ENCODE measurements around the gene CALD1. TPM values are rescaled to one million over a fixed set of nuclear protein-coding genes. Genes with fewer than 3 reads are reported as not detected.

Gene CALD1
- total and polyA plus RNA-seq, 2 donors = 17.8 to 78.9 TPM

DNA sequence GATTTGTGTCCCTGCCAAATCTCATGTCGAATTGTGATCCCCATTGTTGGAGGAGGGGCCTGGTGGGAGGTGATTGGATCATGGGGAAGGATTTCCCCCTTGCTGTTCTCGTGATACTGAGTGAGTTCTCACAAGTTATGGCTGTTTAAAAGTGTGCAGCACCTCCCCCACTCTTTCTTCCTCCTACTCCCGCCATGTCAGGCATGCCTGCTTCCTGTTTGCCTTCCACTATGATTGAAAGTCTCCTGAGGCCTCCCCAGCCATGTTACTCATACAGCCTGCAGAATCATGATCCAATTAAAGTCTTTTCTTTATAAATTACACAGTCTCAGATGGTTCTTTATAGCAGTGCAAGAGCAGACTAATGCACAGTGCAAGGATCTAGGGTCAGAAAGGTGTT lies 75.4 kb downstream of the CALD1 start:
- WGBS = 47% methylated on average over 3 of the region's 3 CpGs
- H3K4me1 ChIP-seq (ENCODE audit: control insufficient read depth in 2 of 2, insufficient read depth in 2 of 2, low read length in 2 of 2) = peaks cover 3 to 7% of the 10 kb centered on the region in 2 donors
- no peaks in the 10 kb centered on the region for H3K9me3 ChIP-seq (ENCODE audit: control insufficient read depth in 2 of 2, insufficient read depth in 1 of 2, low read length in 1 of 2)
- H3K36me3 ChIP-seq (ENCODE audit: control insufficient read depth in 2 of 2, insufficient read depth in 2 of 2, low read length in 1 of 2) = no peaks in the 10 kb centered on the region
- H3K4me3 ChIP-seq (ENCODE audit: low read length in 2 of 2) = no peak overlapping the region
- peak in 1 of 9 donors; percentile 17 for DNase-seq (ENCODE audit: low read depth in 6 of 9, low spot score in 9 of 9)
- no peaks in the 10 kb centered on the region for H3K27me3 ChIP-seq (ENCODE audit: control insufficient read depth in 2 of 2, insufficient read depth in 1 of 2, low read length in 1 of 2)
- no peak overlapping the region for H3K27ac ChIP-seq (ENCODE audit: low read depth in 1 of 2, low read length in 1 of 2)

DNA sequence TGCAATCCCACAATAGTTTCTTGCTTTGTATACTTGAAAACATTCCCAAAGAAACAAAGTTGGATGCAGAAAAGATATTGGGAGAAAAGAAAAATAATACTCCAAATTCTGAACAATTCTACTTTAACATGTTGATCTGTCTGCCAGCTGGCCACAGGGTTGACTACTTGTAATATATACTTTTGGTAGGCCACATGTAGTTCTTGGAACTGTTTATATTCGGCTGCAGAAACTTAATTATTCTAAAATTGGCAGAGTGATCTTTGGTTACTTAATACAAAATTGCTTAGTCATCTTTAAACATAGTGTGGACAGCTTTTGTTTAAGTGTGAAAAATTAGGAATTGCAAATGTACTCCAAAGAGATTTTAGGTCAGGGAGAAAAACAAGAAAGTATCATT lies 76.0 kb downstream of the CALD1 start:
- no peak for DNase-seq (ENCODE audit: low read depth in 6 of 9, low spot score in 9 of 9)
- Histone ChIP-seq H3K27ac (ENCODE audit: low read depth in 1 of 2, low read length in 1 of 2) (no peak overlapping the region), H3K36me3 (ENCODE audit: control insufficient read depth in 2 of 2, insufficient read depth in 2 of 2, low read length in 1 of 2) (no peaks in the 10 kb centered on the region), H3K27me3 (ENCODE audit: control insufficient read depth in 2 of 2, insufficient read depth in 1 of 2, low read length in 1 of 2) (no peaks in the 10 kb centered on the region), H3K9me3 (ENCODE audit: control insufficient read depth in 2 of 2, insufficient read depth in 1 of 2, low read length in 1 of 2) (no peaks in the 10 kb centered on the region), H3K4me3 (ENCODE audit: low read length in 2 of 2) (no peak overlapping the region), H3K4me1 (ENCODE audit: control insufficient read depth in 2 of 2, insufficient read depth in 2 of 2, low read length in 2 of 2) (peaks cover 3 to 7% of the 10 kb centered on the region in 2 donors)
- WGBS = 61% methylated on average over 1 of the region's 1 CpG

DNA sequence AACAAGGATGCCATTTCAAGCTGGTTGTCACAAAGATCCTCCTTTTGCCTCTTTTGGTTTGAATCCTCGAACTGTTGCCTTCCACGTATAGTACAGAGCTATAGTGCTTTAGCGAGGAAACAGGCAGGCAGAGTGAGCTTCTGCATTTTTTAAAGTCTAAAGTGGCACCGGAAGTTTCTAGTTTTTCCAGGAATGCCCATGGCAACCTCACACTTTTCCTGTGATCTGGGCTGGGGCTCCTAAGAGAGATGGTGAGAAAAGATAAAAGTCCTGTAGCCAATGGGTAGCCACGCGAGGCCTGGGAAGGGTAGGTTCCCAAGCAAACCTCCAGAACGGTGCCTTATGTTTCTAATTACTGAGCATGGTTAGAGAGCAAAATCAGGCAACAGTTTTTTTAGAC lies 76.7 kb downstream of the CALD1 start:
- H3K27me3 ChIP-seq (ENCODE audit: control insufficient read depth in 2 of 2, insufficient read depth in 1 of 2, low read length in 1 of 2) = no peaks in the 10 kb centered on the region
- WGBS = 20% methylated on average over 7 of the region's 7 CpGs
- H3K27ac ChIP-seq (ENCODE audit: low read depth in 1 of 2, low read length in 1 of 2) = peak overlapping the region in 1 of 2 donors; percentile 28
- DNase-seq (ENCODE audit: low read depth in 6 of 9, low spot score in 9 of 9) = peak in 1 of 9 donors; percentile 24
- H3K4me1 ChIP-seq (ENCODE audit: control insufficient read depth in 2 of 2, insufficient read depth in 2 of 2, low read length in 2 of 2) = peaks cover 3 to 7% of the 10 kb centered on the region in 2 donors
- H3K9me3 ChIP-seq (ENCODE audit: control insufficient read depth in 2 of 2, insufficient read depth in 1 of 2, low read length in 1 of 2) = no peaks in the 10 kb centered on the region
- no peak overlapping the region for H3K4me3 ChIP-seq (ENCODE audit: low read length in 2 of 2)
- no peaks in the 10 kb centered on the region for H3K36me3 ChIP-seq (ENCODE audit: control insufficient read depth in 2 of 2, insufficient read depth in 2 of 2, low read length in 1 of 2)

DNA sequence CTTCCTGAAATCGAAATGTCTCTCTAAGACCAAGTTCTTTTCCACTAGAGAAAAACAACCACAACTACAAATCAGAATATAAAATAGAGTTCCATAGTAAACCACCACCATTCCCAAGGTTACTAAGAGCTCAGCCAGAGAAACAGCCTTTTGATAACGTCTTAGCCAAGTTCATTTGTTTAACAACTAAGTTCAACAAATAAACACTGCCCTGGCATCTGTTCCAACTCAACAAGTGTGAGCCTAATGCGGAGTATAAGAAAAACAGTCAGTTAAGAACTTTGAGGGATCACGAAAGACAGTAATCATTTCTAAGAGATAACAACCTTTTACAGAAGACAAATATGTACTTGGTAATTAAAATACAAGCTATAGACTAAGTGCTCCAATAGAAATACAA lies 77.3 kb downstream of the CALD1 start:
- 95% methylated on average over 4 of the region's 4 CpGs for WGBS
- H3K4me3 ChIP-seq (ENCODE audit: low read length in 2 of 2) = no peak overlapping the region
- peaks cover 3 to 7% of the 10 kb centered on the region in 2 donors for H3K4me1 ChIP-seq (ENCODE audit: control insufficient read depth in 2 of 2, insufficient read depth in 2 of 2, low read length in 2 of 2)
- no peak overlapping the region for H3K27ac ChIP-seq (ENCODE audit: low read depth in 1 of 2, low read length in 1 of 2)
- no peaks in the 10 kb centered on the region for H3K27me3 ChIP-seq (ENCODE audit: control insufficient read depth in 2 of 2, insufficient read depth in 1 of 2, low read length in 1 of 2)
- no peaks in the 10 kb centered on the region for H3K9me3 ChIP-seq (ENCODE audit: control insufficient read depth in 2 of 2, insufficient read depth in 1 of 2, low read length in 1 of 2)
- H3K36me3 ChIP-seq (ENCODE audit: control insufficient read depth in 2 of 2, insufficient read depth in 2 of 2, low read length in 1 of 2) = no peaks in the 10 kb centered on the region
- DNase-seq (ENCODE audit: low read depth in 6 of 9, low spot score in 9 of 9) = no peak

DNA sequence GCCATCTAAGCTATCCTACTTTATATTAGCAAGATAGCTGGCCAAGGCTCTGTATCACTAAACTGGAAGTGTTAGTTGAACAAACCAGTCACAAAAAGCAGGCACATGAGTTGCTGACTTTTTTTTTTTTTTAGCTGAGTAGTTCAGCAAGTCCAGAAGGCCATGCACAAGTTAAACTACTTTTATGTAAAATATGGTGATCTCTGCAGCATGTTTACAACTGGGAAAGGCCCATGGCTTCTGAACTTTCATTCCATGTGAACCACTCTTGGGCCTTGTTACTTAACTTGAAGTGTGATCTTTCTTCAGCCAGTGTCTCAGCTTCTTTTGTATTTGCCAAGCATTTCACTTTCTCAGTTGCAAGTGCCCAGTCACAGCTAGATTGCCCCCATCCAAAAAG lies 78.5 kb downstream of the CALD1 start:
- Histone ChIP-seq H3K27me3 (ENCODE audit: control insufficient read depth in 2 of 2, insufficient read depth in 1 of 2, low read length in 1 of 2) (no peaks in the 10 kb centered on the region), H3K9me3 (ENCODE audit: control insufficient read depth in 2 of 2, insufficient read depth in 1 of 2, low read length in 1 of 2) (no peaks in the 10 kb centered on the region), H3K4me3 (ENCODE audit: low read length in 2 of 2) (no peak overlapping the region), H3K4me1 (ENCODE audit: control insufficient read depth in 2 of 2, insufficient read depth in 2 of 2, low read length in 2 of 2) (peaks cover 3 to 7% of the 10 kb centered on the region in 2 donors), H3K27ac (ENCODE audit: low read depth in 1 of 2, low read length in 1 of 2) (no peak overlapping the region), H3K36me3 (ENCODE audit: control insufficient read depth in 2 of 2, insufficient read depth in 2 of 2, low read length in 1 of 2) (no peaks in the 10 kb centered on the region)
- no peak for DNase-seq (ENCODE audit: low read depth in 6 of 9, low spot score in 9 of 9)

DNA sequence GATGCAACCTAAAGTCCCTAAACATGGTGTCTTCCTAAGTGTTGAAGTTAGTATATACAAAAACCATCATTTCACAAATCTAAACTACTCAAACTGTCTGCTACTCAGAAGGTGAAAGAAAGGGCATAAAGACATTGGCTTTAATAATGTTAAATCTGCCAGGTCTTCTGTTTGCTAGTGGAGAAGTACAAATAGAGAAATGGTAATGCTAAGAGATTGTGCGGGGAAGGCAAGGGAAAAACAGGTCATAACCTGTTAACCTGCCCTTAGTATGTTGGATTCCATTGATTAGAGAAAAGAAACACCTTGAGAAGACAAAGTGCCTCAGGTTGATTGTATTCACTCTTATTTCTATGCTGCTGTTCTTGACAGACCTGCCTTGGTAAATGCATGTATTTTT lies 80.3 kb downstream of the CALD1 start:
- DNase-seq (ENCODE audit: low read depth in 6 of 9, low spot score in 9 of 9) = no peak
- H3K4me1 ChIP-seq (ENCODE audit: control insufficient read depth in 2 of 2, insufficient read depth in 2 of 2, low read length in 2 of 2) = peaks cover 3 to 7% of the 10 kb centered on the region in 2 donors
- no peaks in the 10 kb centered on the region for H3K27me3 ChIP-seq (ENCODE audit: control insufficient read depth in 2 of 2, insufficient read depth in 1 of 2, low read length in 1 of 2)
- no peak overlapping the region for H3K27ac ChIP-seq (ENCODE audit: low read depth in 1 of 2, low read length in 1 of 2)
- H3K4me3 ChIP-seq (ENCODE audit: low read length in 2 of 2) = no peak overlapping the region
- no peaks in the 10 kb centered on the region for H3K9me3 ChIP-seq (ENCODE audit: control insufficient read depth in 2 of 2, insufficient read depth in 1 of 2, low read length in 1 of 2)
- WGBS = 93% methylated on average over 1 of the region's 1 CpG
- H3K36me3 ChIP-seq (ENCODE audit: control insufficient read depth in 2 of 2, insufficient read depth in 2 of 2, low read length in 1 of 2) = no peaks in the 10 kb centered on the region

DNA sequence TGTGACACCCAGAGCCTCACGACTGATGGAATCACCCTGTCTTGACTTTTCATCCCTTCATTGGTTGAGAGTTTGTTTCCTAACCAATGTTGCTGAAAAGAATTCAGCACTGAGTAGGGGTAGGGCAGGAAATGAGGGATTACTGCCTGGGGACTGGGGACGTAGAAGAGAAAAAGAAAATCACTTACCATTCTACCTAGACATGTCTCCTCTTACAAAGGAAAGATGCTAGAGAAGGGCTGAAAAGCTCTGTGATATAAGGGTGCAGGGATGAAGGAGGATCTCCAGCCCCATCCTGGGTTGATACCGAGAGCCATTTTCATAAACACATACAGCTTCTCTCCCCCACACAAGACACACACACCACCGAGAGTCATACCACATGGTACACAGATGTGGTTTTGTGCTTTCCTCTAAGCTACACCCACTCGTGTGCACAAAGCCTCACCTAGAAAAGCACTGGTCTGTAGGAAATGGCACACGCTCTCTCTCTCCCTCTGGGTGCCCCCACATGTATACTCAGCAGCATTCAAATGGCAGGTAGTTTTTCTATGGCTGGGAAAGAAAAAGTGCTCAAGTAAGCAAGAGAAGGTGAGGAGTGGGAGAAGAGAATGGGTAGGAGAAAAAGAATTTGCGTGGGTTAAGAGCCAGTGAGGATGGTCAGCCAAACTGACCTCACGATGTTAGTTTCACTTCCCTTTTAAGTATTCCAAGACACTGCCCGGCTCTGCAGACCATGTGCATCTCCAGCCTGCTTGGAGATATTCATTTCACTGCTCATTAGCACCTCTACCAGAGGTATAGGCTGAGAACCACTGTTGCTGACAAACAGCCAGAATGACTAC lies 85.8 kb downstream of the CALD1 start:
- Histone ChIP-seq H3K4me1 (ENCODE audit: control insufficient read depth in 2 of 2, insufficient read depth in 2 of 2, low read length in 2 of 2) (peaks cover 5 to 17% of the 10 kb centered on the region in 2 donors), H3K27ac (ENCODE audit: low read depth in 1 of 2, low read length in 1 of 2) (peak overlapping the region in 1 of 2 donors; percentile 59), H3K36me3 (ENCODE audit: control insufficient read depth in 2 of 2, insufficient read depth in 2 of 2, low read length in 1 of 2) (no peaks in the 10 kb centered on the region), H3K27me3 (ENCODE audit: control insufficient read depth in 2 of 2, insufficient read depth in 1 of 2, low read length in 1 of 2) (no peaks in the 10 kb centered on the region), H3K9me3 (ENCODE audit: control insufficient read depth in 2 of 2, insufficient read depth in 1 of 2, low read length in 1 of 2) (no peaks in the 10 kb centered on the region), H3K4me3 (ENCODE audit: low read length in 2 of 2) (no peak overlapping the region)
- WGBS = 53% methylated on average over 9 of the region's 9 CpGs
- DNase-seq (ENCODE audit: low read depth in 6 of 9, low spot score in 9 of 9) = peak in 8 of 9 donors; percentile 22 to 86 (median 58)

DNA sequence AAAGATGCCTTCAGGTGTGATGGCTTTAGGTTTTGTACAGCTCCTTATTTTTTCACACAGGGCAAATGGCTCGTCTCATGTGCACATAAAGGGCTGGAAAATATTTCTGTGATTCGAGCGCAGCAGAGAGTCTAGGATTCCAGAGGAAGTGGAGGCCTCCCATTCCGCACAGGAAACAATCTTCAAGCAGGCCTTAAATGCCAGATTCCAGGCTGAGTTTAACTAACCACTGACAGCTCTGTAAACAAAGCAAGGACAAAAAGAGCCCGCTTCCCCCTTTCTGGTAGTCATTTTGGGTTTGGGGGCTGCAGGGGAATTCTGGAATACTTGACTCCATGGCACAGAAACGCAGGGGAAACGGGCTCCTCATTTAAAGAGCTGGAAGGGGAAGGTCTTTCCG lies 87.2 kb downstream of the CALD1 start:
- Histone ChIP-seq H3K4me3 (ENCODE audit: low read length in 2 of 2) (no peak overlapping the region), H3K27ac (ENCODE audit: low read depth in 1 of 2, low read length in 1 of 2) (peak overlapping the region in 1 of 2 donors; percentile 34), H3K36me3 (ENCODE audit: control insufficient read depth in 2 of 2, insufficient read depth in 2 of 2, low read length in 1 of 2) (no peaks in the 10 kb centered on the region), H3K4me1 (ENCODE audit: control insufficient read depth in 2 of 2, insufficient read depth in 2 of 2, low read length in 2 of 2) (peaks cover 5 to 17% of the 10 kb centered on the region in 2 donors), H3K9me3 (ENCODE audit: control insufficient read depth in 2 of 2, insufficient read depth in 1 of 2, low read length in 1 of 2) (no peaks in the 10 kb centered on the region), H3K27me3 (ENCODE audit: control insufficient read depth in 2 of 2, insufficient read depth in 1 of 2, low read length in 1 of 2) (no peaks in the 10 kb centered on the region)
- no peak for DNase-seq (ENCODE audit: low read depth in 6 of 9, low spot score in 9 of 9)
- WGBS = 89% methylated on average over 8 of the region's 8 CpGs

DNA sequence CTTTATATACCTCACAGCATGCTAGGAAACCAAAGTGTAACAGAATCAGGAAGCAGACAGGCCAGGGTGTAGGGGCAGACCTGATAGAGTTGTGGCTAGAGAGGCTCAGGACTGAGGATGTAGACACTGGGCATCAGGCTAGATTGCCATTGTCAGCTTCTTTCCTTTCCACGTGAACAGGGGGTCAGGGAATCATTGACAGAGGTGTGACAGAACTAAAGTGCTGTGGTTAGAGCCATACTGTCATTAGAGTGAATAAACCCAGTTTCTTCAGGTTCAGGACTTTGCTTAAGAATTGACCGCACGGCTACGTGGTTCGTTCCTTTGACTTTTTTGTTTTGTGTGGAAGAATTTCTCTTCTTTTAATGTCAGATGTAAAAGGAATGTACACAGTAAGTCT lies 90.7 kb downstream of the CALD1 start:
- no peaks in the 10 kb centered on the region for H3K9me3 ChIP-seq (ENCODE audit: control insufficient read depth in 2 of 2, insufficient read depth in 1 of 2, low read length in 1 of 2)
- no peak overlapping the region for H3K27ac ChIP-seq (ENCODE audit: low read depth in 1 of 2, low read length in 1 of 2)
- no peak for DNase-seq (ENCODE audit: low read depth in 6 of 9, low spot score in 9 of 9)
- no peaks in the 10 kb centered on the region for H3K36me3 ChIP-seq (ENCODE audit: control insufficient read depth in 2 of 2, insufficient read depth in 2 of 2, low read length in 1 of 2)
- no peak overlapping the region for H3K4me3 ChIP-seq (ENCODE audit: low read length in 2 of 2)
- no peaks in the 10 kb centered on the region for H3K27me3 ChIP-seq (ENCODE audit: control insufficient read depth in 2 of 2, insufficient read depth in 1 of 2, low read length in 1 of 2)
- 96% methylated on average over 5 of the region's 5 CpGs for WGBS
- peaks cover 3 to 13% of the 10 kb centered on the region in 2 donors for H3K4me1 ChIP-seq (ENCODE audit: control insufficient read depth in 2 of 2, insufficient read depth in 2 of 2, low read length in 2 of 2)
